Measurements from ENCODE around the gene ALKBH7.
"Not testable (repeated sequence)": the region's sequence is repeated elsewhere in the genome, so short reads cannot be mapped to it uniquely, and the experiment has no call there.

Gene ALKBH7

GRCh38 chr19:6373096-6373812 is 660 bp downstream of the ALKBH7 start:
- DNase-seq (ENCODE audit: low read depth) = peak; percentile 79

DNA sequence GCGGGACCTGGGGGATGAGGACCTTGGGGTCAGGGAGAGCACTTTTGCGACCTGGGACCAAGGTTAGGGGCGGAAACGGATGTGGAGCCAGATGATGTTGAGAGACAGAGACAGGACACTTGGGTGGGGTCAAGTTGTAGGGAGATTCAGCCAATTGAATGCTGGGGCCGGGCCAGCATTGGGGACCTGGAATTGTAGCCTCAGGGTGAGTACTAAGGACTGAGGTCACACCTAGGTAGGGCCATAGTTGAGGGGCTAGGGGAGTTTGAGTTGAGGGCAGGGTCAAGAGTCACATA is 1.2 kb downstream of the ALKBH7 start:
- no peak for DNase-seq (ENCODE audit: low read depth)

DNA sequence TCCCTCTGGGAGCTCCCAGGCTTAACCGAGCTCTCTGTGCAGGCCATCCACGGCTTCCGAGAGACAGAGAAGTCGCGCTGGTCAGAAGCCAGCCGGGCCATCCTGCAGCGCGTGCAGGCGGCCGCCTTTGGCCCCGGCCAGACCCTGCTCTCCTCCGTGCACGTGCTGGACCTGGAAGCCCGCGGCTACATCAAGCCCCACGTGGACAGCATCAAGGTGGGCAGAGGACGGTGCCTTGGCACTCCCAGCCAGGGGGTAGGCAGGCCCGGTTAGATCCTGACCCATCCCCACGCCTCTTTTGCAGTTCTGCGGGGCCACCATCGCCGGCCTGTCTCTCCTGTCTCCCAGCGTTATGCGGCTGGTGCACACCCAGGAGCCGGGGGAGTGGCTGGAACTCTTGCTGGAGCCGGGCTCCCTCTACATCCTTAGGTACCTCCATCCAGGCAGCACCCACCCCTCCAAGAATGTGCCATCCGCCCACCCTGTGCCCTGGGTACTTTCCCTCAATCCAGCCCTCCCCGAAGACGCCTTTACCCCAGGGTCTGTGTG is 1.6 kb downstream of the ALKBH7 start:
- DNase-seq (ENCODE audit: low read depth) = no peak

DNA sequence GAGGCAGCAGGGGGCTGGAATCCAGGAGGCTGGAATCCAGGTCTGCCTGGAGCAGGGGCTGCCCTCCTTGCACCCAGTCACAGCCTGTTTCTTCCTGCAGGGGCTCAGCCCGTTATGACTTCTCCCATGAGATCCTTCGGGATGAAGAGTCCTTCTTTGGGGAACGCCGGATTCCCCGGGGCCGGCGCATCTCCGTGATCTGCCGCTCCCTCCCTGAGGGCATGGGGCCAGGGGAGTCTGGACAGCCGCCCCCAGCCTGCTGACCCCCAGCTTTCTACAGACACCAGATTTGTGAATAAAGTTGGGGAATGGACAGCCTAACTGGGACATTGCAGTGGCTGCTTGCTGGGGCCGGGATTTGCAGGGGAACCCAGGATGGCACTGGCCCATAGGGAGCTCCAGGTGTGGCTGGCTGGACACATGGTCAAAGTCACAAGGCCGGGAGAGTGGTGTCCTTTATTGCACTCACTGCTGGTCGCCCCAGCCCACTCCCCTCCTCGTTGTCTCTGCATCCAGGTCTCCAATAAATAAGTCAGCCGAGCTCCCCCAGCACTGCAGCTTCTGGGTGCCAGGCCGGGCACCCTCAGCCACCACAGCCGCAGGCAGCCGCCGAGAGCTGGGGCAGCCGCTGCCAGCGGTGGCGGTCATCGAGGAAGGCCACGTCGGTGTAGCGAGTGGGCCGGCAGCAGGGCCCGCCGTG is 2.3 kb downstream of the ALKBH7 start:
- no peak for DNase-seq (ENCODE audit: low read depth)

DNA sequence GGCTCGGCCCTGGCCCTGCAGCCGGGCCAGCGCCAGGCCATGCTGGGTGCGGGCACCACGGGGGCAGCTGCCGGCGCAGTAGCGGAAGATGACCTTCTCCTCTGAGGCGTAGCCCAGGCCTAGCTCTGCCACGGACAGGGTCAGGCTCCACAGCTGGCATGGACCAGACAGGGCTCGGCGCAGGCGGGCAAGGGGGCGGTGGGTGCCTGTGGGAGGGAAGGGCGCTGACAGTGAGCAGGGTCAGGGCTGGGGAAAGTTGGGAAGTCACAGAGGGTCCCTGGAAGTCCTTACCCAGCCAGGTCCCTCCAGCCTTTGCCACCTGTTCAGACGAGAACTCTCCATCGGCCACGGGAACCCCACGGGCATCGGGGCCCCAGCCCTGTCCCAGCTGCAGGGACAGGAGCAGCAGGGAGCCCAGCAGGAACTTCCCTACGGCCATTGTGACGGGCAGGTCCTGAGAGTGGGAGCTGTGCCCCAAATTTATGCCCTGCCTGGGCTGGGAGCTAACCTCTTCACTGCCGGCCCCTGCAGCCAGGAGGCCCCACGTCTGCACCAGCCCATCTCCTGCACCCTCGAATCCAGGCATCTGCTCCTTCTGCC is 2.9 kb downstream of the ALKBH7 start, which contains the start of gene PSPN:
Gene PSPN (minus strand): TSS at position 523 of the 600 bp plus-strand sequence. CDS start 84 bp downstream, at position 439.
- no peak for DNase-seq (ENCODE audit: low read depth)

GRCh38 chr19:6376512-6377190 is 4.1 kb downstream of the ALKBH7 start:
- DNase-seq (ENCODE audit: low read depth) = no peak

GRCh38 chr19:6378041-6378440 is 5.4 kb downstream of the ALKBH7 start:
- DNase-seq (ENCODE audit: low read depth) = no peak

- DNase-seq (ENCODE audit: low read depth) = no peak
Observed at GRCh38 chr19:6378486-6378885, 5.9 kb downstream of the ALKBH7 start.

- DNase-seq (ENCODE audit: low read depth) = no peak
Observed at GRCh38 chr19:6379744-6380143, 7.2 kb downstream of the ALKBH7 start.

- DNase-seq (ENCODE audit: low read depth) = no peak
Observed at GRCh38 chr19:6381030-6381750, 8.6 kb downstream of the ALKBH7 start.

DNA sequence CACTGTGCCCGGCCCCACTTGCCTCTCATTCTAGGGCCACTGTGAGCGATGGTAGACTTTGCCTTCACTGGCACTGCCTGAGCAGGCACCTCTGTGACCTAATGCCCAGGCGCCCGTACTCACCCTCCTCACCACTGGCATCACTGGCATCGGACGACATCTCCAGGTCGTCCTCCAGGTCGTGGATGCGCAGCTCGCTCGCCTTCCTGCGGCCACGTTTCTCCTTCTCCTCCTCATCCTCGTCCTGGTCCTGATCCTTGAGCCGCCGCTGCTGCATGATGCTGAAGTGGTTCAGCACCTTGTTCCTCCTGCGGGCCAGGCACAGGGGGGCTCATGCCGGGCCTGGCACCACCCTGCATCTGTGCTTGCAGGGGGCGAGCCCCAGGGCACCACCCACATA is 10.6 kb downstream of the ALKBH7 start:
- DNase-seq (ENCODE audit: low read depth) = no peak

GRCh38 chr19:6384381-6384780 is 11.8 kb downstream of the ALKBH7 start:
- DNase-seq (ENCODE audit: low read depth) = no peak

DNA sequence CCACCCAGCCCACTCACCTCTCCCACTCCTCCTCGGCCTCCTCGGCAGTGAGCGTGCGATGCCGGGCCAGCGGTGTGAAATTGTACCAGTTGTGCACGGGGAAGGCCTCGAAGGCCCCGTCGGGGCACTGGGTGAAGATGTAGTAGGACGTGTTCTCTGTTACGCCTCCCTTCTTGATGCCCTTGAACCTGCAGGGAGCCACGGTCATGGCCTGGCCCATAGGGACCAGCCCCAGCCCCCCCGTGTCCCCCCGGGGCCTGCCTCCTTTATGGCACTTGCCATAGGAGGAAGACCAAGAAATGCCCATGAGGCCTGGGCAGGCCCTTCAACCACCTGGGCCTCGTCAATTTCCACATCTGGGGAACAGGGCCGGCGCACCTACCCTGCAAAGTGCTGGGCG is 14.8 kb downstream of the ALKBH7 start:
- no peak for DNase-seq (ENCODE audit: low read depth)

DNA sequence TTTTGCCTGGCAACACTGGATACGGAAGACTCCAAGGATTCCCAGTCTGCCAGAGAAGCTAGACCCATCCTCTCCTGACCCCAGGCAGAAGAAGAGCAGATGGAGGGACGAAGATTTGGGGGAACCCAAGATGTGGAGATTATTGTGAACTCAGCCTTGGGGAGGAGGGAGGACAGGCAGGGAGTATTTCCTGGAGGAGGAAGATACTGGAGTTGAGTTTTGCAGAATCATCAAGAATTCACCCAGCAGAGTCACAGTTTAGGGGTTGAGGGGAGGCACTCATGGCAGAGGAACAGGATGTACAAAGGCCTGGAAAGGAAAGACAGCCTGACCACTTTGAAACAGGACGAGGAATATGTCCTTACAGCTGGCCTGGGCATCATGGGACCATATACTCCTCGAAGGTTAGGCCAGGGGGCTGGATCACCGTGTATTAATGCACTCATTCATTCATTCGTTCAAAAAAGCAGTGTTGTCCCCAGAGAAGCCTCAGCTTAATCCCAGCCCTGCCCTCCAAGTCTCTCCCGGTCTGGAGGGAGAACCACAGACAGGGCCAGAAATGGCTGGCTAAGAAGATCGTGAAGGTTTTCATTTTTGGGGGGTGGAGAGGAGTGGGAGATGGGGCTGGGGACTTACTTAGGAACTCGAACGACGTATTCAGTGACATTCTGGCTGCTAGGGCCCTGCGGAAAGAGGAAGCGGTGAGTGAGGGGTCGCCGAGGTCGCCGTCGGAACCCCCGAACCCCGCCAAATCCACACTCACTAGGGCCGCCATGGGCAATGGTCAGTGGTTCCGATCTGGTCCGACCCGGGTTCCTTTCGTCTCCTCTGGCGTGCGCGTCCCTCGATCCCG is 19.9 kb downstream of the ALKBH7 start:
- no peak for DNase-seq (ENCODE audit: low read depth)

GRCh38 chr19:6393074-6393982 is 20.7 kb downstream of the ALKBH7 start, which contains the start of gene GTF2F1:
Gene GTF2F1, minus strand, starts transcription at chr19:6393164. Its CDS starts 169 bp downstream, at chr19:6392995.
- DNase-seq (ENCODE audit: low read depth) = peak; percentile 85

DNA sequence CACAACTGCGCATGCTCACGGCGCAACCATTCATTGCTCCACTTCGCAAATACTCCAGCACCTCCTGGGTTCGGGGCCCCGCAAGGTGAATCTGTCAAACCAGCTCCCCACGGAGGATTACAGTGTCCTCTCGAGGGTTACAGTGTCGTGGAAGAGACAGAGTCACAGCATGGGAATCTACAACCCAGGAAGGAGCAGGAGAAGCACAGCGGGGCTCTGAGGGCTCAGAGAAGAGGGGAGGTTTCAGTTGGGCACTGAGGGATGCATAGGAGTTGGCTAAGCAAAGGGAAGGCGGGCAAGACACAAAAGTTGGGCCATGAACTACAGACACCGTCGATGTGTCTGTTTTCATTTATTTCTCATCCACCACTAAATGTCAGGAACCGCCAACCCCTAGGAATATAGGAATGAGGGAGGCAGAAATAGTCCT is 21.4 kb downstream of the ALKBH7 start:
- no peak for DNase-seq (ENCODE audit: low read depth)

DNA sequence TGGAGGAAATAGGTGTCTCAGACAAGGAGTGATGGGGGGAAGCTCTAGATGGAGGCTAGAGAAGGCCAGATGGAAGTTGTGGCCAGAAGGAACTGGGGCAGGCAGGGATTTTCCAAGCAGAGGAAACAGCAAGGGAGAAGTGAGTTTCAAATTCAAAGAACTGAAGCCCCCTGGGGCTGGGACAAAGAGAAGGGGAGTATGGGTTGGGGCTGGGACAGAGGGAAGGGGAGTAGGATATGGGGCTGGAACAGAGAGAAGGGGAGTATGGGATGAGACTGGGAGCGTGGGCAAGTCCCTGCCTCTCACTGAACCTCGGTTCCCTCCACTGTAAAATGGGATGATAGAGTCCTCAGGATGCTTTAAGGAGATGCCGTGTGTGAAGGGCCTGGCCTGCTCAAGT is 22.2 kb downstream of the ALKBH7 start:
- DNase-seq (ENCODE audit: low read depth) = no peak

GRCh38 chr19:6396305-6396704 is 23.7 kb downstream of the ALKBH7 start:
- no peak for DNase-seq (ENCODE audit: low read depth)

GRCh38 chr19:6400062-6400944 is 27.7 kb downstream of the ALKBH7 start:
- not testable (repeated sequence) for DNase-seq (ENCODE audit: low read depth)
